ENCODE data around the gene POGK.
"Not testable (repeated sequence)": the region's sequence is repeated elsewhere in the genome, so short reads cannot be mapped to it uniquely, and the experiment has no call there.

The POGK gene

GRCh38 chr1:166838766-166839599 lies at the start of gene POGK:
TSS of gene POGK (plus strand) at chr1:166839475. CDS start at chr1:166840957, 1,482 bp downstream.
- DNase-seq, result peak; percentile 73

GRCh38 chr1:166796620-166797236 lies 42.5 kb upstream of the POGK start:
- DNase-seq, result no peak

- DNase-seq, result no peak
These were observed 30.3 kb upstream of the POGK start for GRCh38 chr1:166808952-166809351.

GRCh38 chr1:166811691-166812090 lies 27.6 kb upstream of the POGK start:
- DNase-seq, result no peak

GRCh38 chr1:166813508-166814223 lies 25.6 kb upstream of the POGK start:
- DNase-seq, result no peak

GRCh38 chr1:166814611-166815010 lies 24.7 kb upstream of the POGK start:
- no peak for DNase-seq

GRCh38 chr1:166819974-166820373 lies 19.3 kb upstream of the POGK start:
- no peak for DNase-seq

- DNase-seq, result no peak
These were observed 16.9 kb upstream of the POGK start for GRCh38 chr1:166822385-166822784.

- DNase-seq, result no peak
These were observed 11.8 kb upstream of the POGK start for GRCh38 chr1:166827426-166827825.

GRCh38 chr1:166829762-166830161 lies 9.5 kb upstream of the POGK start:
- DNase-seq, result not testable (repeated sequence)

GRCh38 chr1:166836733-166837132 lies 2.5 kb upstream of the POGK start:
- DNase-seq, result no peak

- DNase-seq, result peak; percentile 40
These were observed 479 bp downstream of the POGK start for GRCh38 chr1:166839600-166840308.

GRCh38 chr1:166840309-166841274 lies 1.3 kb downstream of the POGK start:
- no peak for DNase-seq

- no peak for DNase-seq
These were observed 4.0 kb downstream of the POGK start for GRCh38 chr1:166843322-166843721.

- no peak for DNase-seq
These were observed 4.7 kb downstream of the POGK start for GRCh38 chr1:166843769-166844596.

GRCh38 chr1:166844791-166845190 lies 5.5 kb downstream of the POGK start:
- no peak for DNase-seq

GRCh38 chr1:166848193-166848592 lies 8.9 kb downstream of the POGK start:
- no peak for DNase-seq

- no peak for DNase-seq
These were observed 9.9 kb downstream of the POGK start for GRCh38 chr1:166849135-166849534.

GRCh38 chr1:166852918-166853317 lies 13.6 kb downstream of the POGK start:
- no peak for DNase-seq

- DNase-seq, result no peak
These were observed 16.3 kb downstream of the POGK start for GRCh38 chr1:166855558-166855957.

GRCh38 chr1:166857995-166858394 lies 18.7 kb downstream of the POGK start:
- DNase-seq, result no peak
